GM11168 (cell line): ENCODE results near the gene NDUFAF2.
"Not testable (repeated sequence)": the region's sequence is repeated elsewhere in the genome, so short reads cannot be mapped to it uniquely, and the experiment has no call there.

Source experiments
- in situ Hi-C: fragments of 300-500 bp; cut with MboI; formaldehyde crosslinking; loops from one replicate; pipeline ENCODE4 v1.12.0; 2022; ENCODE audit warnings: low sequenced_read_pairs; ENCODE audit not compliant: unreplicated experiment

NDUFAF2 gene

GRCh38 chr5:60944904-60945812 is at the start of gene NDUFAF2, which contains the start of gene ERCC8:
TSS of gene NDUFAF2 (plus strand) at chr5:60945205. CDS start at chr5:60945256, 51 bp downstream.
TSS of gene ERCC8 (minus strand) at chr5:60945070. CDS start at chr5:60945008, 62 bp downstream.
- in situ Hi-C loops, result no loop called here

GRCh38 chr5:60896991-60897390 is 48.0 kb upstream of the NDUFAF2 start:
- in situ Hi-C loops, result no loop called here

GRCh38 chr5:60903356-60903755 is 41.6 kb upstream of the NDUFAF2 start:
- in situ Hi-C loops, result no loop called here

GRCh38 chr5:60916646-60917045 is 28.4 kb upstream of the NDUFAF2 start:
- in situ Hi-C loops, result no loop called here

- in situ Hi-C loops, result no loop called here
These were observed 26.5 kb upstream of the NDUFAF2 start for GRCh38 chr5:60918466-60918865.

GRCh38 chr5:60927450-60927849 is 17.6 kb upstream of the NDUFAF2 start:
- in situ Hi-C loops, result no loop called here

- in situ Hi-C loops, result no loop called here
These were observed 16.0 kb upstream of the NDUFAF2 start for GRCh38 chr5:60929024-60929423.

- in situ Hi-C loops, result no loop called here
These were observed 1.4 kb upstream of the NDUFAF2 start for GRCh38 chr5:60943624-60944023.

GRCh38 chr5:60945813-60946187 is 795 bp downstream of the NDUFAF2 start:
- in situ Hi-C loops, result no loop called here

GRCh38 chr5:60948738-60949137 is 3.7 kb downstream of the NDUFAF2 start:
- in situ Hi-C loops, result no loop called here

- in situ Hi-C loops, result loop anchor here (25.0 kb wide), 1 partner anchor 707 kb away; no protein-coding TSS in a partner anchor
These were observed 10.2 kb downstream of the NDUFAF2 start for GRCh38 chr5:60955239-60955638.

- in situ Hi-C loops, result loop anchor here (25.0 kb wide), 1 partner anchor 704 kb away; no protein-coding TSS in a partner anchor
These were observed 13.1 kb downstream of the NDUFAF2 start for GRCh38 chr5:60958088-60958487.

GRCh38 chr5:60958712-60959111 is 13.7 kb downstream of the NDUFAF2 start:
- in situ Hi-C loops, result loop anchor here (25.0 kb wide), 1 partner anchor 704 kb away; no protein-coding TSS in a partner anchor

GRCh38 chr5:60959156-60959555 is 14.2 kb downstream of the NDUFAF2 start:
- in situ Hi-C loops, result loop anchor here (25.0 kb wide), 1 partner anchor 703 kb away; no protein-coding TSS in a partner anchor

- in situ Hi-C loops, result loop anchor here (25.0 kb wide), 1 partner anchor 702 kb away; no protein-coding TSS in a partner anchor
These were observed 15.6 kb downstream of the NDUFAF2 start for GRCh38 chr5:60960591-60960990.

- in situ Hi-C loops, result loop anchor here (25.0 kb wide), 1 partner anchor 701 kb away; no protein-coding TSS in a partner anchor
These were observed 16.7 kb downstream of the NDUFAF2 start for GRCh38 chr5:60961685-60962084.

GRCh38 chr5:60972231-60972630 is 27.2 kb downstream of the NDUFAF2 start:
- in situ Hi-C loops, result loop anchor here (25.0 kb wide), 1 partner anchor 690 kb away; no protein-coding TSS in a partner anchor

- in situ Hi-C loops, result no loop called here
These were observed 33.1 kb downstream of the NDUFAF2 start for GRCh38 chr5:60977956-60978737.

GRCh38 chr5:60978968-60979367 is 34.0 kb downstream of the NDUFAF2 start:
- in situ Hi-C loops, result no loop called here

- in situ Hi-C loops, result no loop called here
These were observed 35.5 kb downstream of the NDUFAF2 start for GRCh38 chr5:60980511-60980910.

GRCh38 chr5:60982127-60982526 is 37.1 kb downstream of the NDUFAF2 start:
- in situ Hi-C loops, result not testable (repeated sequence)
